ENCODE measurements around the gene SLCO3A1.

DNA sequence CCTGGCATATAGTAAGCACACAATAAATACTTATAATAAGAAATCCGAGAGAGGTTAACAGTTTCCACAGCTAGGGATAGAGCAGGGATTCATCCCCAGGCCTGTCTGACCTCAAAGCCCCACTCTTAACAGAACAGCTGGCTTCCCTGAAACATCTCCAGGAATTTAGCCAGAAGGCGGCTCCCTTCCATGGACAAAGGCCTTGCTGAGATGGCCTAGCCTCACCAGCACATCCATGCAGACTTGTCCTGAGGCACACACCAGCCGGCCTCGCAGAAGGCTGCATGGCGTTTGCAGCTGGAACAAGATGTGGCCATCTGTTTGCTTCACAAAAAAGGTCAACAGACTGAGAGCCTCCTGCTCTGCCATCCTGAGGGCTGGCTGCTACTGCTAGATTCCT is 245.4 kb downstream of the SLCO3A1 start:
- TF ChIP-seq, protein P1, sequence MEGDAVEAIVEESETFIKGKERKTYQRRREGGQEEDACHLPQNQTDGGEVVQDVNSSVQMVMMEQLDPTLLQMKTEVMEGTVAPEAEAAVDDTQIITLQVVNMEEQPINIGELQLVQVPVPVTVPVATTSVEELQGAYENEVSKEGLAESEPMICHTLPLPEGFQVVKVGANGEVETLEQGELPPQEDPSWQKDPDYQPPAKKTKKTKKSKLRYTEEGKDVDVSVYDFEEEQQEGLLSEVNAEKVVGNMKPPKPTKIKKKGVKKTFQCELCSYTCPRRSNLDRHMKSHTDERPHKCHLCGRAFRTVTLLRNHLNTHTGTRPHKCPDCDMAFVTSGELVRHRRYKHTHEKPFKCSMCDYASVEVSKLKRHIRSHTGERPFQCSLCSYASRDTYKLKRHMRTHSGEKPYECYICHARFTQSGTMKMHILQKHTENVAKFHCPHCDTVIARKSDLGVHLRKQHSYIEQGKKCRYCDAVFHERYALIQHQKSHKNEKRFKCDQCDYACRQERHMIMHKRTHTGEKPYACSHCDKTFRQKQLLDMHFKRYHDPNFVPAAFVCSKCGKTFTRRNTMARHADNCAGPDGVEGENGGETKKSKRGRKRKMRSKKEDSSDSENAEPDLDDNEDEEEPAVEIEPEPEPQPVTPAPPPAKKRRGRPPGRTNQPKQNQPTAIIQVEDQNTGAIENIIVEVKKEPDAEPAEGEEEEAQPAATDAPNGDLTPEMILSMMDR (IDR thresholded peaks at IDR 0.05; ENCODE audit: borderline replicate concordance, extremely low read depth, low read length, poor library complexity, severe bottlenecking): no peak
- TF ChIP-seq EZH2 (IDR thresholded peaks at IDR 0.05; ENCODE audit: borderline replicate concordance, low read depth, low read length, severe bottlenecking): no peak
